ENCODE measurements around the gene CEP55. TPM values are rescaled to one million over a fixed set of nuclear protein-coding genes. Genes with fewer than 3 reads are reported as not detected.

Gene CEP55
- total RNA-seq, 1 donor from 2014 or later: 1.4 TPM

DNA sequence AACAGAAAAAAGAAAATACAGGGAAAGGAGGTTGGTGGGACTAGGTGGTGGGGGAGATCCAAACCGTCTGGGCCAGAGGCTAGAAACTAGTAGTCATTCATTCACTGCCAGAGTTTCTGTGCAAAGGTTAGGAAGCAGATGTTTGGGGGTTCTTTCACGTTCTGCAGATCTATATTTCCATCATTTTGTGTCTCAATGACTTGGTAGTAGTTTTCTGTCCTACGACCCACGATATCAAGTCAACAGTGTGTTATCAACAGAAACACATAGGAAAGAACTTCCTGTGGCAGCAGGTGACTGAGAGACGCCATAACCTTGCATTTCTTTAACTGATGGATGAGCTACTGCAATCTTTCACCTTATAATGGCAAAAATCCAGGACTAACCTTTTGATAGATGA, 1.8 kb downstream of the CEP55 start:
- H3K9me3 ChIP-seq: no peaks in the 10 kb centered on the region
- intact Hi-C loops (cut with DNase I): no loop called here
- no peak overlapping the region for H3K4me3 ChIP-seq
- H3K27ac ChIP-seq: no peak overlapping the region
- H3K36me3 ChIP-seq: no peaks in the 10 kb centered on the region
- ATAC-seq (no peak), DNase-seq (no peak)
- TF ChIP-seq, protein P1, sequence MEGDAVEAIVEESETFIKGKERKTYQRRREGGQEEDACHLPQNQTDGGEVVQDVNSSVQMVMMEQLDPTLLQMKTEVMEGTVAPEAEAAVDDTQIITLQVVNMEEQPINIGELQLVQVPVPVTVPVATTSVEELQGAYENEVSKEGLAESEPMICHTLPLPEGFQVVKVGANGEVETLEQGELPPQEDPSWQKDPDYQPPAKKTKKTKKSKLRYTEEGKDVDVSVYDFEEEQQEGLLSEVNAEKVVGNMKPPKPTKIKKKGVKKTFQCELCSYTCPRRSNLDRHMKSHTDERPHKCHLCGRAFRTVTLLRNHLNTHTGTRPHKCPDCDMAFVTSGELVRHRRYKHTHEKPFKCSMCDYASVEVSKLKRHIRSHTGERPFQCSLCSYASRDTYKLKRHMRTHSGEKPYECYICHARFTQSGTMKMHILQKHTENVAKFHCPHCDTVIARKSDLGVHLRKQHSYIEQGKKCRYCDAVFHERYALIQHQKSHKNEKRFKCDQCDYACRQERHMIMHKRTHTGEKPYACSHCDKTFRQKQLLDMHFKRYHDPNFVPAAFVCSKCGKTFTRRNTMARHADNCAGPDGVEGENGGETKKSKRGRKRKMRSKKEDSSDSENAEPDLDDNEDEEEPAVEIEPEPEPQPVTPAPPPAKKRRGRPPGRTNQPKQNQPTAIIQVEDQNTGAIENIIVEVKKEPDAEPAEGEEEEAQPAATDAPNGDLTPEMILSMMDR (IDR thresholded peaks at IDR 0.05): no peak
- H3K27me3 ChIP-seq (ENCODE audit: low read depth): no peaks in the 10 kb centered on the region
- peaks cover 5% of the 10 kb centered on the region for H3K4me1 ChIP-seq

DNA sequence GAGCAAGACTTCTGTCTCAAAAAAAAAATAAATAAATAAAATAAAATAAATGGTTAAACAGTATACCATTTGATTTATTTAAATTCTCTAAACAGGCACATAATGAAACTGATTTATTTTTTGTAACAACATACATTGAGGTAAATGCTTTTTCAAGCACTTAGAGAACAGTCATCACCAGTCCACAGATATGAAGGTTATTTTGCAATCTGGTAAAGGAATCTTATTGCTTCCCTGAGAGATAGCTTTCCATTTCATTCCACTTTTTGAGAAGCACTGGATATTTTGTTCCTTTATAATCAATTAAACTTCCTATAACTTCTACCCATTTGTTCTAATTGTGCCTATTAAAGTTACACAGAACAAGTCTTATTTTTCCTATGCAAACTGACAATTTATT, 5.2 kb downstream of the CEP55 start:
- H3K4me3 ChIP-seq: no peak overlapping the region
- DNase-seq (no peak), ATAC-seq (no peak)
- no peaks in the 10 kb centered on the region for H3K27me3 ChIP-seq (ENCODE audit: low read depth)
- TF ChIP-seq, protein P1 (IDR thresholded peaks at IDR 0.05): no peak
- no peaks in the 10 kb centered on the region for H3K36me3 ChIP-seq
- H3K27ac ChIP-seq: no peak overlapping the region
- no peaks in the 10 kb centered on the region for H3K4me1 ChIP-seq
- no peaks in the 10 kb centered on the region for H3K9me3 ChIP-seq
- intact Hi-C loops (cut with DNase I): no loop called here

DNA sequence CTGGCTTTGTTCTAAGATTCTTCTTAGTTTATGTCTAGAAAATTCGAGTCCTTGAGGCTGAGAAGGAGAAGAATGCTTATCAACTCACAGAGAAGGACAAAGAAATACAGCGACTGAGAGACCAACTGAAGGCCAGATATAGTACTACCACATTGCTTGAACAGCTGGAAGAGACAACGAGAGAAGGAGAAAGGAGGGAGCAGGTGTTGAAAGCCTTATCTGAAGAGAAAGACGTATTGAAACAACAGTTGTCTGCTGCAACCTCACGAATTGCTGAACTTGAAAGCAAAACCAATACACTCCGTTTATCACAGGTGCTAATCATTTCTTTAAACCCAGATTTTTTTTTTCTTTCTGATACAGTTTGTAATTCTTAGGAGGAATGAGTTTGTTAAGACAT, 6.7 kb downstream of the CEP55 start:
- H3K9me3 ChIP-seq: no peaks in the 10 kb centered on the region
- H3K4me3 ChIP-seq: no peak overlapping the region
- H3K36me3 ChIP-seq: no peaks in the 10 kb centered on the region
- intact Hi-C loops (cut with DNase I): no loop called here
- ATAC-seq (no peak), DNase-seq (no peak)
- no peaks in the 10 kb centered on the region for H3K4me1 ChIP-seq
- no peaks in the 10 kb centered on the region for H3K27me3 ChIP-seq (ENCODE audit: low read depth)
- no peak overlapping the region for H3K27ac ChIP-seq
- TF ChIP-seq, protein P1 (IDR thresholded peaks at IDR 0.05): no peak

DNA sequence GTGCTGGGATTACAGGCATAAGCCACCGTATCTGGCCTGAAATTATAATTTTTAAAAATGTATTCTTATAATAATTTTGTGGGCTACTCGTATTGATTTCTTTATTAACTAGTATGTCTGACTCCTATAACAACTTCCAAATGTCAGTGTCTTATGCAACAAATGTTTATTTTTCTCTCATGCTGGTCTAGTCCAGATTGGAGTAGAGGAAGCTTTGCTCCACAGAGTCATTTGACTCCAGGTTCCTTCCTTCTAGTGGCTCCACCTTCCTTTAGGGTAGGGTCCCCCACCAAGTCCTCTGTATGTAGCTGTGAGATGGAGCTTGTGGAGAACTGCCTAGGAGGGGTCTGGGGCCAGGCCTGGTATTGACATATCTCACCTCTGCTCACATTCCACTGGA, 8.7 kb downstream of the CEP55 start:
- ATAC-seq (no peak), DNase-seq (no peak)
- intact Hi-C loops (cut with DNase I): no loop called here

DNA sequence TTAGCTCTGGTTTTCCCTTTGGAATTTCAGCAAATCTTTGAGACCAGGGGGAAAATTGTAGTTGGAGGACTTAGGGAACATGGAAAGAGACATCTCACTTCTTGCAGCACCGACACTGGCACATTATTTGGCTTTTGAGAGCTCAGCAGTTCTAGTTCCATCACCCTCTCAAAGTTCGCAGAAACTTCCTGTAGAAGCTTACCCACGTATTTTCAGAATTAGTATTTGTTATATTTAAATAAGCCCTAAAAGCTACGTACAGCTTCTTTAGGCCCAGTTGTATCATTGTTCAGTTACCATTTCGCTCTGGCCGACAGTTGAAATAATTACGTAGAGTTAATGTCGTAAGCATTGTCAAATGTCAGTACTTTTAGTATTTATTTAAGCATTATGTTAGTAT, 13.4 kb downstream of the CEP55 start:
- Histone ChIP-seq H3K27me3 (ENCODE audit: low read depth) (no peaks in the 10 kb centered on the region), H3K36me3 (no peaks in the 10 kb centered on the region), H3K4me1 (peaks cover 7% of the 10 kb centered on the region), H3K9me3 (no peaks in the 10 kb centered on the region), H3K4me3 (no peak overlapping the region), H3K27ac (no peak overlapping the region)
- no peak for DNase-seq
- intact Hi-C loops (cut with DNase I): no loop called here
- ATAC-seq: no peak
- TF ChIP-seq, protein P1 (IDR thresholded peaks at IDR 0.05): no peak

More for the DNA sequence above, 8.7 kb downstream of the CEP55 start:
- H3K27ac ChIP-seq: no peak overlapping the region
- no peaks in the 10 kb centered on the region for H3K36me3 ChIP-seq
- no peak overlapping the region for H3K4me3 ChIP-seq
- H3K4me1 ChIP-seq: no peaks in the 10 kb centered on the region
- TF ChIP-seq, protein P1 (IDR thresholded peaks at IDR 0.05): no peak
- H3K9me3 ChIP-seq: no peaks in the 10 kb centered on the region
- no peaks in the 10 kb centered on the region for H3K27me3 ChIP-seq (ENCODE audit: low read depth)

DNA sequence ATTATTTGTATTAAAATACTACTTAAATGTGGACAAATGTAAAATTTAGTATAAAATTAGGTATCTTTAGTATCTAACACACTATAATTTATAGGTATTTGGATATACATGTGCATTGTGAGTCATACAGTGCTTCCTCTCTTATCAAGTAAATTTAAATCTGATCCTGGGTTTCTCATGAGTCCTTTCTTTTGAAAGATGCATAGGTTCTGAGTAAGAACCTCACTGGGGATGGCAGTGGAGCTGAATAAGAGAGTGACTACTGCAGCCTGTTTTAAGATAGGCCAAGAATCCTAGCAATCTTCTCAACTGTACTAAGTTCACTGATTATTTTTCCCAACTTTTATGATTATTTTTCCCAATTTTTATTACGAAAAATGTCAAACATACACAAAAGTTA, 16.2 kb downstream of the CEP55 start:
- intact Hi-C loops (cut with DNase I): no loop called here
- TF ChIP-seq, protein P1 (IDR thresholded peaks at IDR 0.05): no peak
- no peak for ATAC-seq

More for the DNA sequence above, 16.2 kb downstream of the CEP55 start:
- H3K36me3 ChIP-seq: no peaks in the 10 kb centered on the region
- H3K9me3 ChIP-seq: no peaks in the 10 kb centered on the region
- H3K27me3 ChIP-seq (ENCODE audit: low read depth): no peaks in the 10 kb centered on the region
- H3K4me1 ChIP-seq: peaks cover 17% of the 10 kb centered on the region
- no peak for DNase-seq
- no peak overlapping the region for H3K4me3 ChIP-seq
- no peak overlapping the region for H3K27ac ChIP-seq
